ENCODE data around the gene KIFAP3.
"Not testable (repeated sequence)": the region's sequence is repeated elsewhere in the genome, so short reads cannot be mapped to it uniquely, and the experiment has no call there.

Gene KIFAP3

DNA sequence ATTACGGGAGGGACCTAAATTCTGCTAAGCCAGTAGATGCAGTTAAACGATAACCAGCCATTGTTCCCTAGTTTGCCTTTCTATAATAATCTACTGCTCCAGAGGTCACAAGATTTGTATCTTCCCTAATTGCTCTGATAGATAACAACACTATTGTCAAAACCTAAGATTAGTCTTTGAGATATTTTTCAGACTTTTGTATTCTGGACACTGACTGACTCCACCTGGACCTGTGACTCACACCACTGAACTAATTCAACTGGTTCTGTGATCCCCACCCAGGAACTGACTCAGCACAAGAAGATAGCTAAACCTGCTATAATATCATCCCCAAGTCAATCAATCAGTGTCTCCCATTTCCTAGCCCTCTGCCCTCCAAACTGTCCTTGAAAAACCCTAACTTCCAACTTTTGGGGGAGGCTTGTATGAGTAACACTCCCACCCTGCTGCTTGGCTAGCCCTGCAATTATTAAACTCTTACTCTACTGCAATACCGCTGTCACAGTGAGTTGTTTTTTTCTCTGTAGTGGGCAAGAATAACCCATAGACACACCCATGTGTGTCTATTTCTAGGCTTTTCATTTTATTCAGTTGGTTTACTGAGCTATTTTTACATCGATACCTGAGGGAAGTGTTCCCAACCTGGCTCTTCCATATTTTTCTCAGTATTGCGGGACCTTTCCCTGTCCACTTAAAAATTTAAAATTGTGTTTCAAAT is 11.2 kb downstream of the KIFAP3 start:
- peak; percentile 20 for DNase-seq (ENCODE audit: low spot score)
- FAIRE-seq, result no peak

DNA sequence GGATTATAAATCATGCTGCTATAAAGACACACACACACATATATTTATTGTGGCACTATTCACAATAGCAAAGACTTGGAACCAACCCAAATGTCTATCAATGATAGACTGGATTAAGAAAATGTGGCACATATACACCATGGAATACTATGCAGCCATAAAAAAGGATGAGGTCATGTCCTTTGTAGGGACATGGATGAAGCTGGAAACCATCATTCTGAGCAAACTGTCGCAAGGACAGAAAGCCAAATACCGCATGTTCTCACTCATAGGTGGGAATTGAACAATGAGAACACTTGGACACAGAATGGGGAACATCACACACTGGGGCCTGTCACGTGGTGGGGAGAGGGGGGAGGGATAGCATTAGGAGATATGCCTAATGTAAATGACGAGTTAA is 12.8 kb downstream of the KIFAP3 start:
- not testable (repeated sequence) for DNase-seq (ENCODE audit: low spot score); FAIRE-seq

DNA sequence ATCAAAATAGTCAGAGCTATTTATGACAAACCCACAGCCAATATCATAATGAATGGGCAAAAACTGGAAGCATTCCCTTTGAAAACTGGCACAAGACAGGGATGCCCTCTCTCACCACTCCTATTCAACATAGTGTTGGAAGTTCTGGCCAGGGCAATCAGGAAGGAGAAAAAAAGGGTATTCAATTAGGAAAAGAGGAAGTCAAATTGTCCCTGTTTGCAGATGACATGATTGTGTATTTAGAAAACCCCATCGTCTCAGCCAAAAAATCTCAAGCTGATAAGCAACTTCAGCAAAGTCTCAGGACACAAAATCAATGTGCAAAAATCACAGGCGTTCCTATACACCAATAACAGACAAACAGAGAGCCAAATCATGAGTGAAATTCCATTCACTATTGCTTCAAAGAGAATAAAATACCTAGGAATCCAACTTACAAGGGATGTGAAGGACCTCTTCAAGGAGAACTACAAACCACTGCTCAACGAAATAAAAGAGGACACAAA is 14.4 kb downstream of the KIFAP3 start:
- FAIRE-seq; DNase-seq (ENCODE audit: low spot score): not testable (repeated sequence)

DNA sequence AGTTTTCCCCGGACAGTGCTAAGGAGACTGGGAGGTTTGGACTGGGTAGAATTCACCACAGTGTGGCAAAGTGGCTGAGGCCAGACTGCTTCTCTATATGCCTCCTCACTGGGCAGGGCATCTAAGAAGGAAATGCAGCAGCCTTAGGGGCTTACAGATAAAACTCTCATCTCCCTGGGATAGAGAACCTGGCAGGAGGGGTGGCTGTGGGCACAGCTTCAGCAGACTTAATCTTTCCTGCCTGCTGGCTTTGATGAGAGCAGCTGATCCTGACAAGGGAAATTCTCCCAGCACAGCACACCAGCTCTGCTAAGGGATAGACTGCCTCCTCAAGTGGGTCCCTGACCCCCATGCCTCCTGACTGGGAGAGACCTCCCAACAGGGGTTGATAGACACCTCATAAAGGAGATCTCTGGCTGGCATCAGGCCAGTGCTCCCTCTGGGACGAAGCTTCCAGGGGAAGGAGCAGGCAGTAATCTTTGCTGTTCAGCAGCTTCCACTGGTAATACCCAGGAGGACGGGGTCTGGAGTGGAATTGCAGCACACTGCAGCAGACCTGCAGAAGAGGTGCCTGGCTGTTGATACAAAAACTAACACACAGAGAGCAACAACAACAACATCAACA is 25.2 kb downstream of the KIFAP3 start:
- no peak for DNase-seq (ENCODE audit: low spot score)
- FAIRE-seq, result no peak

DNA sequence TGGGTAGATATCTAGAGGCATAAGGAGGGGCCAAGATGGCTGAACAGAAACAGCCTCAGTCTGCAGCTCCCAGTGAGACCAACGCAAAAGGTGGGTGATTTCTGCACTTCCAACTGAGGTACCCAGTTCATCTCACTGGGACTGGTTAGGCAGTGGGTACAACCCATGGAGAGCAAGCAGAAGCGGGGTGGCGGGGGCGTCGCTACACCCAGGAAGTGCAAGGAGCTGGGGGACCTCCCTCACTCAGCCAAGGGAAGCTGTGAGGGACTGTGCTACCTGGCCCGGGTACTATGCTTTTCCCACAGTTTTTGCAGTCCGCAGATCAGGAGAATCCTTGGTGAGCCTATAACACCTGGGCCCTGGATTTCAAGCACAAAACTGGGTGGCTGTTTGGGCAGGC is 26.0 kb downstream of the KIFAP3 start:
- no peak for DNase-seq (ENCODE audit: low spot score)
- no peak for FAIRE-seq

DNA sequence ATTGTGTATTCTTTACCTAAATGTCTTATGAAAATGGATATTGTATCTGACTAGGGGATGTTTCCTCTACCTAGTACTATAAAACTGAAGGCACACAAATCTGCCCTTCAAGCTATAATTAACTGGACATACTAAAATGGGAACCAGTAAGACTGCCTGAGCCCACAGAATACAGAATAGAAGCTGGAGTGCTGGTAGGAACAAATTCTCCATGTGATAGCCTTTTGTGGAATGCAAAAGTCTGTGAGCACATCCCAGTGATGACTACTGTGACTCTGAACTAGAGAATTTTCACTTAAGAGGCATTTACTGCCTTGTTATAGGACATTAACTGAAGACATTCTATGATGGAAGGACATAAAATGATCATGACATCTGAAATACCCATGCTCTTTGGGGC is 30.3 kb downstream of the KIFAP3 start:
- FAIRE-seq (no peak), DNase-seq (ENCODE audit: low spot score) (no peak)

DNA sequence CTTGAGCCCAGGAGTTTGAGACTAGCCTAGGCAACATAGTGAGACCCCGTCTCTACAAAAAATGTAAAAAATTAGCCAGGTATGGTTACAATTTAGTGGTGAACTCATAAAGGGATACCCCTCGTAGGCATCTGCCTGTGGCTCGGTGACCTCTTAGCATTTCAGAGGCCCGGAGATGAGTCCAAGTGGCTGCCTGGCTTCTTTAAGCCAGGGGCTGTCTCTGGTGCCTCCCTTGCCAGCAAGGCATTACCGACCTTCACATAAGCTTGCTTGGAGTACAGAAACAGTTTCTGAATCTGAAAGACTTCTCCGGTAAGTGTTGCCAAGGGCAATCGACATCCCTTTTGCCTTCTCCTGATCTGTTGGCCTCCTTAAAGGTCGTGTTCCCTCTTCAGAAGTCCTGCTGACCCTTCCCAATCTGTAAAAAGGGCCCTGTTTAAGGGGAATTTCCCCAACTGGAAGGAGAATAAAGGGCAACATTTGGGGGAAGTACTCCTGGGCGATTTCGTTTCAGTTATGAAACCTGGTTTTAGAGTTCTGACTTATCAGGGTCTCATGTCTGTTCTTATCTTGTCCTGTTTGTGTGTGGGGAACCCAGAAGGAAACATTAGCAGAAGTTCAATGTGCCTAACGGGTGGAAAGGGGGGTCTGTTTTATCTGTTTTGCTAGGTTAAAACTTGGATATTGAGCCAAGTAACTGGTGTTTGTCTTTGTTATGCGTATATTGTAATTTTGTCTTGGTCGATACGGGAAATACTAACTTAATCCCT is 32.9 kb downstream of the KIFAP3 start:
- no peak for FAIRE-seq
- DNase-seq (ENCODE audit: low spot score), result no peak

DNA sequence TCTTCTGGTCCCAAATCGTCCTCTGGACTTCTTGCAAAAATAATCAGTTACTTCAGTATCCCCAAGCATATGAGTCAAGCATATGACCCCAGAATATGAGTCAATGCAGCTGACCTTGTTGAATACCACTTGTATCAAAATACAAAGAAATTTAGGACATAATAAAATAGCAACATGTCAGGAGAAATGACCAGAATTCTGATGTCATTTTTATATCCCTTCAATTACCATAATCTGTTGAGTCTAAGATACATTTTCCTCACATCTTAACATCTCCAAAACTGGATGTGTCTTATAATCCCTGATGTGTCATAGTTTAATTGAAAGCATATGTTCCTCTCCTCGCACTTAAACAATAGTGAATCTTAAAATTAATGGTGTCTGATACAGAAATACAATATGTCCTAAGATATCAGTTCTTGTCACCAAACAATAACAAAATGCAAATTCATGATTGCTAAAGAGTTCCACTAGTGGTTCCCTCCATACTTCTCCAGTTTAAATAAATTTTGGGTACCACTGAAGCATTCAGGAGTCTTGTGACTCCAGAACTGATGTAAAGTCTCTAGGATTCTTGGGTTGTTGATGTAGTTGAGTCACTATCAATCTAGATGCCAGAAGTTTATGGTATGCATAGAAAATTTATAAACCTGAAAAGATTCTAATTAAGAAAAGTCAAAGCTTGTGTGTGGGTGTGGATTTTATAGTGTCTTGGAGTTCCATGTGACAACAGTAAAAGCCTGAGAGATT is 41.8 kb downstream of the KIFAP3 start:
- no peak for FAIRE-seq

DNA sequence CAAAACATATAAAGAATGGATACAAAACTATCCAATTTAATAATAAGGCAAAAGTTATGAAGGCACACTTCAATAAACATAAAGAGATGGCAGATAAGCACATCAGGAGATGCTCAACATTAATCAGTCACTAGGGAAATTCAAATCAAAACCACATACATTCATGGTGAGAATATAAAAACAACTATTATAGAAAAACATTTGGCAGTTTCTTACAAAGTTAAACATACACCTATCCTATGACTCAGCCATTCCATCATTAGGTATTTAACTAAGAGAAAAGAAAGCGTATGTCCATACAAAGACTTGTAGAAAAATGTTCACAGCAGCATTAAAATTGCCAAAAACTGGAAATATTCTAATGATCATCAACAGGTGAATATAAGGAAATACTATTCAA is 44.3 kb downstream of the KIFAP3 start:
- FAIRE-seq (no peak), DNase-seq (ENCODE audit: low spot score) (no peak)

More for the DNA sequence above, 41.8 kb downstream of the KIFAP3 start:
- DNase-seq (ENCODE audit: low spot score), result no peak

DNA sequence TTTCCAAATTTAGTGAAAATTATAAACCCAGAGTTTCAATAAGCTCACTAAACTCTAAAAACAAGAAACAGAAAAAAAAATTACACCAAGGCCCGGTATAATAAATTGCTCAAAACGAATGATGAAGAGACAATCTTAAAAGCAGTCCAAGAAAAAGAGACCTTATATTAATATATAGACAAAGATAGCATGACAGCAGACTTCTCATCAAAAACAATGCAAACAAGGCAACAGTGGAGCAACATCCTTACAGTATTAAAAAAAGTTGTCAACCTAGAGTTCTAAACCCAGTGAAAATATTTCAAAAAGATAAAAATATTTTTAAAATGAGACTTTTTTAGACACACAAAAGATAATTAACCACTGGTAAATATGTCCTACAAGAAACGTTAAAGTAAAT is 46.7 kb downstream of the KIFAP3 start:
- DNase-seq (ENCODE audit: low spot score) (no peak), FAIRE-seq (no peak)

DNA sequence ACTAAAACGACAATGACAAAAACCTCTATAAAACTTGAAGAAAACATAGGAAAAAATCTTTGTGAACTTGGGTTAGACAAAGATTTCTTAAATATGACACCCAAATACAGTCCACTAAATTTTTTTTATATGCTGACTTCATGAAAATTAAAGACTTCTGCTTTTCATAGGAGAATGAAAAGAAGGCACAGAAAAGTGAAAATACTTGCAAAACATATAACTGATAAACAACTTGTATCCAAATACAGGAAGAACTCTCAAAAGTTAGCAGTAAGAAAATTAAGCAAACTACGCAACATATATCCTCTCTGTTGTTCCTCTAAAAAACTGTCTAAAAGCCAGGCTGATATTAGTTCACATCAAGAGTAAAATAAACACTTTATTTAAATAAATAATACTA is 53.6 kb downstream of the KIFAP3 start:
- no peak for FAIRE-seq
- DNase-seq (ENCODE audit: low spot score), result no peak

DNA sequence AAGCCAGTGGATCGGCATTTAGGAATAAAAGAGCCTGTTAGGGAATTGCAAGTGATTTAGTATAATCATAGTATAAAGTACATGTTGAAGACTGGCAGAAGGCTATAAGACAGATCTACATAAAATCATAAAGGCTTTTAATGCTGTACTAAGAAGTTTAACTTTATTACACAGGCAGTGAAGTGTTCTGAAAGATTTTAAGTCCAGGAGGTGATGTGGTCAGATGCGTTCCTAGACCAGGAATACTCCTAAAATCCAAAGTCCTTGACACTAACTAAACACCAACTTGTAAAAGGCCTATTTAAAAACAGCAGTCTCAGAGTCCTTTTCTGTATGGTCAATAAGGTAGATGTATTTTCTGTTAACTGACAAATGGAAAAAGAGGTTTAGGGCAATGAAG is 57.0 kb downstream of the KIFAP3 start:
- DNase-seq (ENCODE audit: low spot score) (no peak), FAIRE-seq (no peak)

DNA sequence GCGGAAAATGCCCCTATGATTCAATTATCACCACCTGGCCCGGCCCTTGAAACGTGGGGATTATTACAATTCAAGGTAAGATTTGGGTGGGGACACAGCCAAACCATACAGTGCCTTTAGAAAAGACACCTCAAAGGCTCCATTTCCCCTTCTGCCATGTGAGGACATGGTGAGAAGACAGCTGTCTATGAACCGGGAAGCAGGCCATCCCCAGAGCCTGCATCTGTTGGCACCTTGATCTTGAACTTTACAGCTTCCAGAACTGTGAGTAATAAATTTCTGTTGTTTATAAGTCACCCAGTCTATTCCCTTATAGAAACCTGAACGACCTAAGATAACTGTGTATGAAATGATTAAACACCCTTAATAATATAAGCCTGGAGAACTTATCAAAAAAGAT is 61.6 kb downstream of the KIFAP3 start:
- DNase-seq (ENCODE audit: low spot score) (no peak), FAIRE-seq (no peak)

DNA sequence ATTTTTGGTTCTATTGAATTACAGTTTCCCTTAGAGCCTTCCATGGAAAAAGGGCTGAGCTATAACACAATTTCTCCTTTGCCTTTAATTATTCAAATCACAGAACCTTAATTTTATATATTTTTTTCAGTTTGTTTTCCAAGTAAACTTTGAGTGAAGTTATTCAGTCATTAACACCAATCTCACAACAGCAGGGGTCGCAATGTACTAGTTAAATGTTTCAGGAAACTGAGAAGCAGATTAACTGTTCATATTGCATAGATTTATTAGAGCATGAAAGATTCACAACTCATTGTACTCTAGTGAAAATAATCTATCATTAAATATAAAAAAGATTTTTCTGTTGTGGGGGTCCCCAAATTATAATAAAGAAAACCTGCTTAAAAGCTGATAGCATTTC is 64.1 kb downstream of the KIFAP3 start:
- FAIRE-seq, result no peak
- peak; percentile 2 for DNase-seq (ENCODE audit: low spot score)

DNA sequence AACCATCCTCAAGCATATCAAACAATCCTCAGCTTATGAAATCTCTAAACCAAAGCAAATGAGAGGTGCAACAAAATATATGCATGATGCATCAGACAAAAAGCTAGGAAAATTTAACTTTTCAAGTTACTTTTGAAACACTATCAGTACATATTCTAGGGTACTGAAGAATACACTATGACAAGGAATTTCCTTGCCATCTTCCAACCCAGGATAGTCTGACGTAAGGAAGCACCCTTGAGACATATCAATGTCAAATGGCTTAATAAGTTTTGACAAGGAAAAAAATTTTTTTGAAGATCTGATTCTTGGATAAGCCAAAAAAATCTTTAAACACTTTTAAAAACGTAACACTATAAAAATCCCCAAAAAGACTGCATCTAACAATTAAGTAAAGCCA is 64.9 kb downstream of the KIFAP3 start:
- FAIRE-seq (no peak), DNase-seq (ENCODE audit: low spot score) (no peak)

DNA sequence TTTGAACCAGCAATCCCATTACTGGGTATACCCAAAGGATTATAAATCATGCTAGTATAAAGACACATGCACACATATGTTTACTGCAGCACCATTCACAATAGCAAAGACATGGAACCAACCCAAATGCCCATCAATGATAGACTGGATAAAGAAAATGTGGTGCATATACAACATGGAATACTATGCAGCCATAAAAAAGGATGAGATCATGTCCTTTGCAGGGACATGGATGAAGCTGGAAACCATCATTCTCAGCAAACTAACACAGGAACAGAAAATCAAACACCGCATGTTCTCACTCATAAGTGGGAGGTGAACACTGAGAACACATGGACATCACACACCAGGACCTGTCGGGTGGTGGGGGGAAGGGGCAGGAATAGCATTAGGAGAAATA is 65.8 kb downstream of the KIFAP3 start:
- DNase-seq (ENCODE audit: low spot score); FAIRE-seq: not testable (repeated sequence)

DNA sequence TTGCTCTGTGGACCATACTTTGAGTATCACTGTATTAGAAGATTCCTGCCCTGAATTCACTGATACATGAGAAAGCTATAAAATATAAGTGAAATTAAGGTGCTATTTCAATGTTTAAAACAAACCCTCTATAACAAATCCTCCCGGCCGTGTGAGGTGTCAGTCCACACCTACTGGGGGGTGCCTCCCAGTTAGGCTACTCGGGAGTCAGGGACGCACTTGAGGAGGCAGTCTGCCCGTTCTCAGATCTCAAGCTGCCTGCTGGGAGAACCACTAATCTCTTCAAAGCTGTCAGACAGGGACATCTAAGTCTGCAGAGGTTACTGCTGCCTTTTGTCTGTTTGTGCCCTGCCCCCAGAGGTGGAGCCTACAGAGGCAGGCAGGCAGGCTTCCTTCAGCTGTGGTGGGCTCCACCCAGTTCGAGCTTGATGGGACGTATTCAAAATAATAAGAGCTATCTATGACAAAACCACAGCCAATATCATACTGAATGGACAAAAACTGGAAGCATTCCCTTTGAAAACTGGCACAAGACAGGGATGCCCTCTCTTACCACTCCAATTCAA is 71.1 kb downstream of the KIFAP3 start:
- DNase-seq (ENCODE audit: low spot score); FAIRE-seq: not testable (repeated sequence)

DNA sequence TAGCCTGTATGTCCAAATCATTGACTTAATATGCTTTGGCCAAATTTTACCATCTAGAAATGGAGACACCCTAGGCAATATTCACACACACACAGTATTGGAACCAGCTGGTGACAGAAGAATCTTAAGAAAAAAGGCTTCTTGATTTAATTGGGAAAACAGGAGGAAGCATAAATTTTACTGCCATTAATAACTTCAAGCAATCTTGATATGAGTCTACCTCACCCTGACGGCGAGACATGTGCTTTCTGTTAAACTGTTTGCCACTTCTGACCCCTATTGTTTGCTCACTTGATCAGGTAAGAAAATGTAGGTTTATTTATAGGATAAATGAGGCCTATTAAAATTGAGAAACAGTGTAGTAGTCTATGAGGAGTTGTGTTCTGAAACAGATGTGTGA is 73.2 kb downstream of the KIFAP3 start:
- FAIRE-seq (no peak), DNase-seq (ENCODE audit: low spot score) (no peak)

DNA sequence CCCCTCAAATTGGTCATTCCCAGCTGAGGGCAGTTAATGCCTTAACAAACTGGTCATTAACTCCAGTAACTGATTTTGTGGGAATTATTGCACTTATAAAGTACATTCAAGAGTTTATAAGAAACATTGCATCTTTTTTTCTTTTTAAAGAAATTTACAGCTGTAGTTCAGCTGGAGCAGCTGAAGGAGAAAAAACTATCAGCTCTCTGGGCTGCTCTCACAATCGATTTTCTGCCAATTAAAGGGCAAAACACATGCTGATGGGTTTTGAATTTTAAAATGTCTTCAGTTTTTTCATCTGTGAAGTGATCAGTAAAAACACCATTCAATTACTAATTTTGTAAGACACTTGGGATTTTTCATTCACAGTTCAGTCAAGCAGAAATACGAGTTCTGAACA is 74.7 kb downstream of the KIFAP3 start:
- DNase-seq (ENCODE audit: low spot score) (no peak), FAIRE-seq (no peak)

DNA sequence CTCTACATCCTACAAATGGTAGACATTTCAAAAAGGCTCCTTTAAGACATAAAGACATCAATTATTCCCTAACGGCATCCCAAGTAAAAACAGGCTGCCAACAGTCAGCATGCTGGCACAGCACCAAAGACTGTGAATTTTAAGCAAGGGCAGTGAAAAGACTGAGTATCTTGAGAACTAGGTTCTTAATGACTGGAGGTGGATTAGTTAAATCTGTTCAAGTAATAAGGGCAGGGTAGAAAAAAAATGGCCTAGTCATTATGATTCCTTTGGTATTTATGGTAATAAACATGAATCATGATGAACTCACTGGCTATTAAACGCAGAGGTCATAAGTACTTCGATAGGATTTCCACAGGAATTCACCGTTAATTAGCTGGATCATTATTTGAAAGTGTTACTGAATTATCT is 75.2 kb downstream of the KIFAP3 start:
- DNase-seq (ENCODE audit: low spot score) (peak; percentile 7), FAIRE-seq (no peak)

DNA sequence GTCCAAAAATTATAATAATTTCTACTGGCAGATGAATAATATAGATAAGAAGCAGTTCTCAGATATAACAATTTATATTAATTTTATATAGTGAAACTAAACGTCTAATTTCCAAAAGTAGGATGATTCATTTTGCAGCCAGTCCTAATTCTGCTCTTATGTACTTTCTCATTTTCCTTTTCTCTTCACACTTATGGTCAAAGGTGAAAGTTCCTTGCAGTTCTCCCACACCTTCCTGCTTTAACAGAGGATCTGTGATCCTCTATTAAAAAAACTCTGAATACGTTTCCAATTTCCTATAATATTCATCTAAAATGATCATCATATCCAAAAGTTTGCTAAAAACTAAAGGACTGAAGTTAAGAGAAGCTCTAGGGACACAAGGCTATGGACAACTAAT is 78.5 kb downstream of the KIFAP3 start:
- DNase-seq (ENCODE audit: low spot score), result no peak
- no peak for FAIRE-seq
